PC-9 (cell line): ENCODE results near the gene LSM6. TPM values are rescaled to one million over a fixed set of nuclear protein-coding genes. Genes with fewer than 3 reads are reported as not detected.
A peak's percentile ranks its signal among the peaks of the same experiment; 100 is the strongest.

ENCODE experiments used
- BruUV-seq: library from RNA; stranded (reverse); fragments of 400-500 nt; replicated peaks from 2 replicates; lab custom pipeline; 2021; lab: Mats Ljungman, UMichigan
- CTCF ChIA-PET: fragments of 300-600 bp; sonication (Branson Sonifier 250); formaldehyde crosslinking; loops from one replicate; lab custom pipeline; 2022; ENCODE audit warnings: antibody characterized with exemption; lab: Charles Lee
- POLR2A ChIA-PET: fragments of 300-600 bp; sonication (Branson Sonifier 250); formaldehyde crosslinking; loops from one replicate; lab custom pipeline; 2022; ENCODE audit warnings: antibody characterized with exemption; ENCODE audit not compliant: unreplicated experiment; lab: Charles Lee
- DNase-seq, 2 experiments: peaks; one replicate each; pipeline versions ENCODE4 v3.0.0 to v3.0.0-alpha.2; 2015 to 2022; ENCODE audit warnings: mixed read lengths in 1 of 2
- H2AFZ ChIP-seq: fragments of 200-600 bp; sonication (generic); 2 replicates; pipeline ENCODE4 v1.8.1; 2017; ENCODE audit warnings: antibody characterized with exemption
- H3F3A ChIP-seq: fragments of 200-600 bp; sonication (generic); 2 replicates; pipeline ENCODE4 v1.8.1; 2017; ENCODE audit warnings: antibody characterized with exemption, mild to moderate bottlenecking, low read depth; ENCODE audit not compliant: insufficient read depth
- H3K27ac ChIP-seq: fragments of 200-600 bp; sonication (generic); 2 replicates; pipeline ENCODE4 v1.6.1; 2016; ENCODE audit warnings: mixed run types
- H3K27me3 ChIP-seq: fragments of 200-600 bp; sonication (generic); 2 replicates; pipeline ENCODE4 v1.6.1; 2016; ENCODE audit warnings: low read depth, mixed run types; ENCODE audit not compliant: insufficient read depth
- H3K36me3 ChIP-seq: fragments of 200-600 bp; sonication (generic); 2 replicates; pipeline ENCODE4 v1.6.1; 2016; ENCODE audit warnings: low read depth, mixed run types
- H3K4me1 ChIP-seq: fragments of 200-600 bp; sonication (generic); replicated peaks from 2 replicates; pipeline ENCODE4 v1.6.1; 2016; ENCODE audit warnings: mixed run types; ENCODE audit not compliant: insufficient read depth
- H3K4me2 ChIP-seq: fragments of 200-600 bp; sonication (generic); 2 replicates; pipeline ENCODE4 v1.6.1; 2017; ENCODE audit warnings: mixed run types
- H3K4me3 ChIP-seq: fragments of 200-600 bp; sonication (generic); 2 replicates; pipeline ENCODE4 v1.6.1; 2016; ENCODE audit warnings: mixed run types
- H3K79me2 ChIP-seq: fragments of 200-600 bp; sonication (generic); 2 replicates; pipeline ENCODE4 v1.6.1; 2017; ENCODE audit warnings: low read depth, mixed run types
- H3K9me2 ChIP-seq: fragments of 200-600 bp; sonication (generic); 2 replicates; pipeline ENCODE4 v1.8.1; 2017; ENCODE audit warnings: mild to moderate bottlenecking; ENCODE audit not compliant: insufficient read depth
- H3K9me3 ChIP-seq: fragments of 200-600 bp; sonication (generic); 2 replicates; pipeline ENCODE4 v1.8.1; 2016; ENCODE audit warnings: low read depth; ENCODE audit not compliant: insufficient read depth
- H4K20me1 ChIP-seq: fragments of 200-600 bp; sonication (generic); 2 replicates; pipeline ENCODE4 v1.8.1; 2017; ENCODE audit not compliant: insufficient read depth
- CTCF ChIP-seq: fragments of 200-600 bp; sonication (generic); conservative IDR thresholded peaks from 2 replicates; pipeline ENCODE4 v1.6.1; 2017; ENCODE audit warnings: mixed run types, antibody characterized with exemption, mild to moderate bottlenecking, moderate library complexity
- EZH2 ChIP-seq: fragments of 200-600 bp; sonication (generic); IDR thresholded peaks from 2 replicates; pipeline ENCODE4 v1.8.0; 2017; ENCODE audit warnings: antibody characterized with exemption, low read depth
- intact Hi-C: fragments of 100-400 bp; cut with micrococcal nuclease; formaldehyde crosslinking; loops from one replicate; pipeline ENCODE4 v1.10.0; 2022; ENCODE audit not compliant: unreplicated experiment
- total RNA-seq: library from RNA; stranded (reverse); gene quantifications from 2 replicates; pipeline ENCODE4 v1.2.3, GENCODE V29; 2021

Gene LSM6
- total RNA-seq, 1 experiment from 2014 or later, result 45.6 TPM

- POLR2A ChIA-PET, result no interaction called here
- Histone ChIP-seq H4K20me1 (no peaks in the 10 kb centered on the region), H3K27ac (no peak overlapping the region), H3K27me3 (no peaks in the 10 kb centered on the region), H3K36me3 (no peaks in the 10 kb centered on the region), H3K4me3 (no peak overlapping the region), H3K79me2 (no peaks in the 10 kb centered on the region), H3F3A (peaks cover 4% of the 10 kb centered on the region; the same call in 1 of the 2 replicates), H3K9me3 (no peaks in the 10 kb centered on the region), H3K9me2 (no peaks in the 10 kb centered on the region), H3K4me1 (0 out of 2 replicates have a peak, but pooled peaks cover 4% of the 10 kb centered on the region), H3K4me2 (no peak overlapping the region), H2AFZ (no peak overlapping the region)
- CTCF ChIA-PET, result no interaction called here
- no peak for DNase-seq
- TF ChIP-seq CTCF, result no peak
- no peak for TF ChIP-seq EZH2
- intact Hi-C loops, result no loop called here
- no TSS peak for BruUV-seq
These were observed 14.3 kb upstream of the LSM6 start for GRCh38 chr4:146161243-146161642.

GRCh38 chr4:146165221-146165620 is 10.3 kb upstream of the LSM6 start:
- intact Hi-C loops, result no loop called here
- Histone ChIP-seq H3K79me2 (no peaks in the 10 kb centered on the region), H3K9me2 (no peaks in the 10 kb centered on the region), H3K36me3 (no peaks in the 10 kb centered on the region), H3K4me2 (no peak overlapping the region), H3K27me3 (no peaks in the 10 kb centered on the region), H3F3A (peaks cover 4% of the 10 kb centered on the region; the same call in 1 of the 2 replicates), H3K4me1 (0 out of 2 replicates have a peak, but pooled peaks cover 5% of the 10 kb centered on the region), H4K20me1 (no peaks in the 10 kb centered on the region), H3K9me3 (no peaks in the 10 kb centered on the region), H2AFZ (no peak overlapping the region), H3K27ac (no peak overlapping the region), H3K4me3 (no peak overlapping the region)
- TF ChIP-seq EZH2 (no peak), CTCF (no peak)
- CTCF ChIA-PET, result no interaction called here
- POLR2A ChIA-PET, result no interaction called here
- BruUV-seq, result no TSS peak
- DNase-seq, result no peak

GRCh38 chr4:146165840-146166239 is 9.7 kb upstream of the LSM6 start:
- no peak overlapping the region for H3K4me2 ChIP-seq
- H3K27ac ChIP-seq, result no peak overlapping the region
- H3K4me1 ChIP-seq, result 0 out of 2 replicates have a peak, but pooled peaks cover 5% of the 10 kb centered on the region
- no peaks in the 10 kb centered on the region for H3K27me3 ChIP-seq
- no peak for TF ChIP-seq EZH2
- no peak for TF ChIP-seq CTCF
- CTCF ChIA-PET, result no interaction called here
- DNase-seq, result peak; percentile 21 to 65
- H3K9me3 ChIP-seq, result no peaks in the 10 kb centered on the region
- intact Hi-C loops, result no loop called here
- H2AFZ ChIP-seq, result no peak overlapping the region
- BruUV-seq, result no TSS peak
- no peaks in the 10 kb centered on the region for H3K36me3 ChIP-seq
- no peaks in the 10 kb centered on the region for H3K79me2 ChIP-seq
- H3F3A ChIP-seq, result peaks cover 4% of the 10 kb centered on the region; the same call in 1 of the 2 replicates
- H4K20me1 ChIP-seq, result no peaks in the 10 kb centered on the region
- no peak overlapping the region for H3K4me3 ChIP-seq
- no peaks in the 10 kb centered on the region for H3K9me2 ChIP-seq
- POLR2A ChIA-PET, result no interaction called here
